Stimulated activated CD8-positive, alpha-beta memory T cell treated with anti-CD3 and anti-CD28 coated beads, Interleukin-15, amount 100 ng/mL, for 4 hours (primary cell): Measurements from ENCODE around the gene RRBP1.

ENCODE experiments used
- DNase-seq, 2 donors: peaks; one replicate each; pipeline ENCODE4 v3.0.0-alpha.2; 2020; ENCODE audit warnings: low read depth in 2 of 2

RRBP1 gene

GRCh38 chr20:17682103-17682888, at the start of gene RRBP1:
Gene RRBP1 (minus strand): TSS chr20:17682242. CDS start chr20:17660507, 21,735 bp downstream.
- DNase-seq: peak; percentile 90 to 93

DNA sequence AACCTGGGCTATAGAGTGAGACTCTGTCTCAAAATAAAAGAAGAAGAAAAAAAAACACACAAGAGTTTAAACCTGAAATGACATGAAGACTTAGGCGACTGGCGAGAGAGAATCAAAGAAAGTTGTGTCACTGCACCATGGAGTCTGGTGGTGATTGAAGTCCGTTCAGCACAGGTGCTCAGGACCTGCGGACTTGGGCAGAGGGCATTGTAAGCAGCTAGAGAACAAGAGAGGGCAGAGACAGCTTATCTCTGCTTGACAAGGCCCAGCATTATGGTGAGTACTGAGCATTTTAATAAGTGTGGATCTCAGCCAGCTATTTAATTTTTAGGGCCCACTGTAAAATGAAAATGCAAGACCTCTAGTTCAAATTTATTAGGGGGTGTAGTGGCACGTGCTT, 49.2 kb upstream of the RRBP1 start:
- DNase-seq: no peak

DNA sequence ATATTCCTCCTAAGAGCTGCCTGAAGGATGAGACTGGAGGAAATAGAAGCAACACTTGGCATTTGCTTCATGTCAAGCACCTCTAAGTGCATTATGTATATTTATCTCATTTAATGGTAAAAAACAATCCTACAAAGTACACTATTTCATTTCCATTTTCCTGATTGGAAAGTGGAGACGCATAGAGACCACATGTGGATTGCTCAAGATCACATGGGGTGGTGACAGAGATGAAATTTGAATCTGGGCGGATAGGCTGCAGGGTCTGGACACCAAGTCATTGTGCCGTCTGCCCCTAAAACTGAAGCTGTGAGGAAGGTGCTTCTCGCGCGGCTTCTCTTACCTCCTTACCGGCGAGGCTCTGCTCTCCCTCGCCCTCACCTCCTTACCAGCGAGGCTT, 48.0 kb upstream of the RRBP1 start:
- no peak for DNase-seq

GRCh38 chr20:17728074-17728473, 46.0 kb upstream of the RRBP1 start:
- no peak for DNase-seq

- no peak for DNase-seq
Observed at GRCh38 chr20:17727351-17727750, 45.3 kb upstream of the RRBP1 start.

- no peak for DNase-seq
Observed at GRCh38 chr20:17726902-17727301, 44.9 kb upstream of the RRBP1 start.

DNA sequence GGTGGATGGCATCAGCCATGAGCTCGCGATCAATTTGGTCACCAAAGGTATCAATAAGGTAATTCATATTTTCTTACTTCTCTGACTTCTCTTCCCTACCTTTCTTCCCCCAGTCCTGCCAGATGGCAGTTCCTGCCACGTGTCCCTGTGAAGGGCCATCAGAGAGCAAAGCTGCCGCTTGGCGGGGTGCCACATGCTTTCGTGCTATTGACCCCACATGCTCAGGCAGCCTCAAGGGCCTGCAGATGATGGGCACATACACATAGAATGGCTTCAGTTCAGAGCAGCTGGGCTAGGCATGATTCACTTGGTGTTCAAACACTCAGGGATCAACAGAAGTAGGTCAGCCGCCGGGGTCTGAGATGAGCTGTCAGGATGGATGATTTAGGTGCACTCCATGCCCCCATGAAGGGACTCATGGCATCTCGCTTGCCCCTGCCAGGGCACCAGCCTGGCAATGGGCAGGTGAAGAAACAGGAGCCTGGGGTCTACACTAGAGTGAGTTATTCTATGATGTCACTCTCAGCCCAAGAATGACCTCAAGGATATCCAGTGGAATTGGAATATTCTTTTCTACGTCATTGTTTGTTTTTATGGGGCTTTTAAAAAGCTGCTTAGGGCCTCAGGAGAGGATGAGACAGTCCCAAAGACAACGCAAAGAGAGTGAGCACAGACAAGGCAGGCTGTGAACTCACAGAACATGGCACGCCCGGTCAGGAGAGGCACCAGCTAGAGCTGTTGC, 43.2 kb upstream of the RRBP1 start:
- no peak for DNase-seq

DNA sequence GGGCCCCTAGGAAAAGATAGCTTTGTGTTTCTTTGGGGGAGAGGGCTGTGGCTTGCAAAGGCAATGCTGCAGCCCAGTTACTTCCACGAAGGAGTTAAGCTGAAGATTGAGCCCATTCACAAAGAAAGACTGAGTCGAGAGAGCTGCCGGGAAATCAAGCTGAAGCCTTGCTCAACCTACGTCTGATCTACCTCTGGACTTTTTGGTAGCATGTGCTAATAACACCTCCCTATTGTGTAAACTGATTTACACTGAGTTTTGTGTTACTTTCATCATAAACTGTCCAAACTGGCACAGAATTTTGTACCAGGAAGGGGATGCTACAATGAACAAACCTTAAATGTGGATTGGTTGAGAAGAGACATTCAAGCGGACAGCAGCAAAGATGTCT, 41.3 kb upstream of the RRBP1 start:
- no peak for DNase-seq

- DNase-seq: no peak
Observed at GRCh38 chr20:17722493-17723300, 40.7 kb upstream of the RRBP1 start.

DNA sequence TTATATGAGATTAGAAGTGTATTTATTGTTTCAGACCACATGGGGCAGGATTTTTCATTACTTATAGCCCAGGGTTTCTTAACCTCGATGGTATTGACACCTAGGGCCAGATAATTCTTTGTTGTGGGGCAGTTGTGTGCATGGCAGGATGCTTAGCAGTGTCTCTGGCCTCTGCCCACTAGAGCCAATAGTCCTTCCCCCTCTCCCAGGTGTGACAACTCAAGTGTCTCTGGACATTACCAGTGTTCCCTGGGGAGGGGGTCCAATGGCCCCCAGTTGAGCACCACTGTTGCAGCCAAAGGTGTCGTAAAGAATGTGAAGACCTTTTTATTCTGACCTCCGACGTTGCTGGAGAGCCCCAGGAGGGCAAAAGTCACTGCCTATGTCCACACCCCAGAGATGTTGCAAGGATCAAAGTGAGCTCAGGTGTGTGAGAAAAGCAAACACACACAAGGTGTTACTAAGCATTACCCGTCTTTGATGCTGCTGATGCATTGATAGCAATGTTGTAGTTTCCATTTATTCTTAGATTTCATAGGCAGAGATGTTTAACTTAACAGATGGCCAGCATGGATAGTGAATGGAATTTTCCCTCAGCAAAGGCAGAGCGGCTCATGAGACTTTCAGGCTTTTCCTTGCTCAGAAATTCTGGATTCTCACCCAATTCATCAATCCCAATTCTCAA, 39.9 kb upstream of the RRBP1 start:
- DNase-seq: no peak

DNA sequence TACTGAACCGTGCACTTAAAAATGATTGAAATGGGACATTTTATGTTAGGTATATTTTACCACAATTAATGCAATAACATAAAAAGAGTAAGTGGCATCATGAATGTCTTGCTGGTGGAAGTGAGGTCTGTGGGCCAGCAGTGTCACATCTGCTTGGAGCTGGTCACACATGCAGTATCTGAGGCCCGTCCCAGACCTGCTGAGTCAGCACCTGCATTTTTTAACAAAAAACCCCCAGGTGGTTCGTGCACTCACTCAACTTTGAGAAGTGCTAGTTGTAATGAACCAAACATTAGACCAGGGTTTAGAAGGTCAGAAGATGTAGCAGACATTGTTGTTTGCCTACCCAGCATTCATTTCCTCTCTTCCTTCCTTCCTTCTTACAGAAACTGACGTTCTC, 38.7 kb upstream of the RRBP1 start:
- DNase-seq: no peak

- no peak for DNase-seq
Observed at GRCh38 chr20:17716331-17716730, 34.3 kb upstream of the RRBP1 start.

DNA sequence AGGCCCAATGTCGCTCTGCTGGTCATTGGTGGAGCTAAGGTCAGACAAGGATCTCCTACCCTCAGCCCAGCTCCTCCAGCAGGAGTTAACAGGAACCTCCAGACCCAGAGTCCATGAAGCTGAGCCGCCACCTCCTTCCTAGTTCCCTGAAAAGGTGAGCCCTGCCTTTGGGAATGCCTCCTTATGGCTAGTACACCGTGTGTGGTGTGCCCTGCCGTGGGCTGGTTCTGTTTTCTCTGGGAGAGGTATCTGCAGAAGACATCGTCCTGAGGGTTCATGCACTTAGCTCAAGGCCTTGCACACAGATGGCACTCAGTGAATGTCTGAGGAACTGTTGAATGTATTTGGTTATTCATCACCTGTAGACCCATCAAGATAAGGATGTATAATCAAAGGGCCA, 33.0 kb upstream of the RRBP1 start:
- DNase-seq: no peak

DNA sequence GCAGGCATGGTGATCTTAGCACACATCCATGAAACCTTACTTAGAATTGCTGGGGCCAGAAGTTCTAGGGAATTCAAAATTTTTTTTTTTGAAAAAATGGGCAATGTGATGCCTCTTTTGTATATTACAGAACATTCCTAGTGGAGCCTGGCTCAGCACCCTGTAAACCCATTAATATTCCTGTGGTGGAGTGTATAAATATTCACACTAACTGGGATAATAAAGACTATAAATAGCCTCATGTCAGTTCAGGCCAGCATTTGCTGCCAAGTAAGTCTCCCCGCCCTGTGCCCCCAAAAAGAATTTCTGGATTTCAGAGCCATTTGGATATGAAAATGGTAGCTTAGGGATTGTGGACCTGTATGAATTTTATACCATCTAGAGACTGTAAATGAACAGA, 32.6 kb upstream of the RRBP1 start:
- DNase-seq: no peak

- DNase-seq: no peak
Observed at GRCh38 chr20:17712708-17713107, 30.7 kb upstream of the RRBP1 start.

GRCh38 chr20:17712201-17712600, 30.2 kb upstream of the RRBP1 start:
- DNase-seq: no peak

- DNase-seq: no peak
Observed at GRCh38 chr20:17711267-17711627, 29.2 kb upstream of the RRBP1 start.

DNA sequence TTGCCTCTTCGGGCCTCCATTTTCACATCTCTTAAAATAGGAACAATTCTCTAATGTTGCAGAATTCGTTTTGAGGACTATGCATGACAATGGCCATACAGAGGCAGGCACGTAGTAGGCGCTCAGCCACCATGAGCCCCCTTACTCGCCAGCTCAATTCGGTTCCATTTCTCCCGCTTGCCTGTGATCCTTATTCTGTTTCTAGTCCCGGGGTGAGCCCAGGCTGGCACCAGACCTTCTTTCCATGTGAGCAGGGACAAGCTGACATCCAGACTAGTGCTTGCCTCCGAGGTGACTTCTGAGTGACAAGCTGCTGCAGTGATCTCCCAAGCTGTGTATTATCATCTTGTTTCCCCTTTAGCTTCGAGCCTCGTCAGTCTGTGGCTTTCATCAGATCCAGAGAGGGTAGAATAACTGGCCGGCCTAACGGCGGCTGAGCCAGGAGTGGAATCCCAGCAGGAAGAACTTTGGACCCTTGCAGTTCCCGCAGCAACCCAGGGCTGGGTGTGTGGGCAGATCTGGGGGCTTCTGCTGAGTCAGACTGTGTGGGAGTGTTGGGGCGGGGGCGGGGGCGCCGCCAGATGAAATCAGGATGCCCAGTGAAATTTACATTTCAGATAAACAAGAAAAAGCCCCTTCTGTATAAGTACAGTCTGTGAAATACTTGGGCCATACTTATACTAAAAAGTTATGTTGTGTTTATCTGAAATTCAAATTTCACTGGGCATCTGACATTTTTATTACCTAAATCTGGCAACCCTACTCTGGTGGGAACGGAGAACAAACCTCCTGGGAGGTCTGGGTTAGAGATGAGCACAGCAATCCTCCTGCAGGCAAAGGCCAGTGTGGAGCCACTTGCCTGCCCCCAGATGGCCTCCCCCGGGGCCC, 28.6 kb upstream of the RRBP1 start:
- DNase-seq: no peak

- DNase-seq: no peak
Observed at GRCh38 chr20:17709361-17710293, 27.6 kb upstream of the RRBP1 start.
